Brain microvascular endothelial cell (primary cell): ENCODE data around the gene KNTC1.
"Not testable (repeated sequence)": the region's sequence is repeated elsewhere in the genome, so short reads cannot be mapped to it uniquely, and the experiment has no call there.

Experiments used
- DNase-seq: peaks from one replicate; pipeline ENCODE4 v3.0.0-alpha.2; 2020
- H3K27ac ChIP-seq: fragments of 250-450 bp; sonication (Bioruptor Pico); 2 replicates; pipeline ENCODE4 v1.5.1; 2020; ENCODE audit warnings: mild to moderate bottlenecking, moderate library complexity
- H3K27me3 ChIP-seq: fragments of 250-450 bp; sonication (Bioruptor Pico); replicated peaks from 2 replicates; pipeline ENCODE4 v1.5.1; 2020; ENCODE audit warnings: mild to moderate bottlenecking
- H3K36me3 ChIP-seq: fragments of 250-450 bp; sonication (Bioruptor Pico); replicated peaks from 2 replicates; pipeline ENCODE4 v1.5.1; 2020; ENCODE audit warnings: mild to moderate bottlenecking
- H3K4me3 ChIP-seq: 2 replicates; pipeline ENCODE4 v1.5.1; 2011; ENCODE audit warnings: low read depth, mild to moderate bottlenecking, control low read depth, low read length, moderate library complexity
- CTCF ChIP-seq: IDR thresholded peaks from 2 replicates; pipeline ENCODE4 v1.5.1; 2011; ENCODE audit warnings: low read depth, mild to moderate bottlenecking, moderate library complexity, low read length, control low read depth, inconsistent platforms; ENCODE audit errors: missing control alignments
- in situ Hi-C: cut with HindIII; loops from 2 replicates; pipeline ENCODE4 v1.10.0; 2017; ENCODE audit warnings: low sequenced_read_pairs, low pct_ligation_motif_present

The KNTC1 gene

GRCh38 chr12:122560138-122560537, 33.1 kb downstream of the KNTC1 start:
- DNase-seq = no peak
- in situ Hi-C loops = no loop called here

GRCh38 chr12:122563361-122563760, 36.3 kb downstream of the KNTC1 start:
- Histone ChIP-seq H3K36me3 (no peaks in the 10 kb centered on the region), H3K27me3 (no peaks in the 10 kb centered on the region), H3K27ac (no peak overlapping the region), H3K4me3 (no peak overlapping the region)
- DNase-seq = no peak
- TF ChIP-seq CTCF = no peak
- in situ Hi-C loops = no loop called here

More at GRCh38 chr12:122560138-122560537, 33.1 kb downstream of the KNTC1 start:
- Histone ChIP-seq H3K36me3 (peaks cover 2% of the 10 kb centered on the region), H3K4me3 (no peak overlapping the region), H3K27ac (no peak overlapping the region), H3K27me3 (no peaks in the 10 kb centered on the region)
- no peak for TF ChIP-seq CTCF

GRCh38 chr12:122566816-122567215, 39.8 kb downstream of the KNTC1 start:
- H3K27me3 ChIP-seq, H3K36me3 ChIP-seq, H3K4me3 ChIP-seq, DNase-seq, H3K27ac ChIP-seq, in situ Hi-C loops: not testable (repeated sequence)

GRCh38 chr12:122569288-122569687, 42.2 kb downstream of the KNTC1 start:
- DNase-seq = no peak
- no peak overlapping the region for H3K4me3 ChIP-seq
- no peaks in the 10 kb centered on the region for H3K36me3 ChIP-seq
- no peak overlapping the region for H3K27ac ChIP-seq
- no peaks in the 10 kb centered on the region for H3K27me3 ChIP-seq
- in situ Hi-C loops = no loop called here
- no peak for TF ChIP-seq CTCF

GRCh38 chr12:122570006-122570405, 43.0 kb downstream of the KNTC1 start:
- H3K27me3 ChIP-seq, H3K4me3 ChIP-seq, in situ Hi-C loops, H3K36me3 ChIP-seq, H3K27ac ChIP-seq: not testable (repeated sequence)
- DNase-seq = peak; percentile 14

- Histone ChIP-seq H3K27ac (no peak overlapping the region), H3K36me3 (no peaks in the 10 kb centered on the region), H3K4me3 (no peak overlapping the region), H3K27me3 (no peaks in the 10 kb centered on the region)
- in situ Hi-C loops = no loop called here
- TF ChIP-seq CTCF = no peak
- DNase-seq = no peak
Measured at GRCh38 chr12:122571821-122572220, 44.8 kb downstream of the KNTC1 start.

- not testable (repeated sequence) for DNase-seq, H3K36me3 ChIP-seq, H3K4me3 ChIP-seq
Measured at GRCh38 chr12:122583294-122583693, 56.2 kb downstream of the KNTC1 start.

More at GRCh38 chr12:122583294-122583693, 56.2 kb downstream of the KNTC1 start:
- H3K27ac ChIP-seq, in situ Hi-C loops, H3K27me3 ChIP-seq: not testable (repeated sequence)
